HCT116 (cell line): Measurements from ENCODE around the gene CHP2. TPM values are rescaled to one million over a fixed set of nuclear protein-coding genes. Genes with fewer than 3 reads are reported as not detected.

Experiments used
- ATAC-seq: fragments of 200-7000 bp; cut with Tn5 transposase; 2 replicates; pipeline ENCODE4 v1.9.1; 2020; ENCODE audit warnings: mild to moderate bottlenecking, moderate library complexity
- BruUV-seq: library from RNA; stranded (reverse); fragments of 400-500 nt; replicated peaks from 2 replicates; lab custom pipeline; 2021; lab: Mats Ljungman, UMichigan
- CTCF ChIA-PET: fragments of 300-600 bp; sonication (Branson Sonifier 250); formaldehyde crosslinking; loops from one replicate; lab custom pipeline; 2021; ENCODE audit warnings: antibody characterized with exemption; lab: Charles Lee
- POLR2A ChIA-PET: fragments of 300-600, 350-600 bp; sonication (Branson Sonifier 250); formaldehyde crosslinking; loops from one replicate; lab custom pipeline; 2021; ENCODE audit warnings: antibody characterized with exemption; lab: Charles Lee
- RAD21 ChIA-PET, 2 experiments: fragments of 300-600 bp; sonication (Branson Sonifier 250); formaldehyde crosslinking; loops; one replicate each; lab custom pipeline; 2023; ENCODE audit warnings: low total read pairs in 2 of 2; ENCODE audit not compliant: uncharacterized antibody in 2 of 2, unreplicated experiment in 2 of 2, low non-redundant PET in 1 of 2; lab: Charles Lee
- DNase-seq: peaks from one replicate; pipeline ENCODE4 v3.0.0-alpha.2; 2010; ENCODE audit warnings: low read depth, low spot score
- H2AFZ ChIP-seq: fragments of 200-600 bp; shearing (Covaris generic), sonication (generic); 2 replicates; pipeline ENCODE4 v1.6.1; 2017; ENCODE audit warnings: low read depth, mixed run types, mixed read lengths, antibody characterized with exemption, low read length; ENCODE audit not compliant: poor library complexity, severe bottlenecking
- H3K27ac ChIP-seq: 2 replicates; pipeline ENCODE4 v1.5.1; 2012; ENCODE audit warnings: low read depth, low read length
- H3K27me3 ChIP-seq: fragments of 200-600 bp; sonication (generic); 2 replicates; pipeline ENCODE4 v1.6.1; 2016; ENCODE audit warnings: mixed run types, low read length, mixed read lengths; ENCODE audit not compliant: insufficient read depth
- H3K36me3 ChIP-seq, 2 experiments: fragments of 200-500 bp in 1 of 2; fragments of 200-600 bp in 1 of 2; sonication (Bioruptor generic) in 1 of 2; sonication (generic) in 1 of 2; 2 replicates each; pipeline versions ENCODE4 v1.5.1 to v1.6.1; 2014 to 2016; ENCODE audit warnings: low read length in 2 of 2, inconsistent platforms in 1 of 2, mixed read lengths in 1 of 2, mixed run types in 1 of 2; ENCODE audit not compliant: insufficient read depth in 2 of 2, control insufficient read depth in 1 of 2
- H3K4me1 ChIP-seq, 2 experiments: fragments of 200-600 bp in 1 of 2; sonication (generic) in 1 of 2; 2 replicates each; pipeline versions ENCODE4 v1.5.1 to v1.6.1; 2012 to 2017; ENCODE audit warnings: low read length in 2 of 2, inconsistent platforms in 1 of 2, mild to moderate bottlenecking in 1 of 2, mixed read lengths in 1 of 2, mixed run types in 1 of 2, moderate library complexity in 1 of 2; ENCODE audit not compliant: insufficient read depth in 2 of 2, control insufficient read depth in 1 of 2
- H3K4me2 ChIP-seq: fragments of 200-600 bp; sonication (generic); 2 replicates; pipeline ENCODE4 v1.6.1; 2017; ENCODE audit warnings: mixed run types, low read length, mixed read lengths
- H3K4me3 ChIP-seq, 2 experiments: fragments of 200-600 bp in 1 of 2; sonication (generic) in 1 of 2; replicated peaks in 1 of 2; 2 replicates each; pipeline ENCODE4 v1.5.1; 2011 to 2016; ENCODE audit warnings: low read length in 2 of 2, control low read depth in 1 of 2, low read depth in 1 of 2, mild to moderate bottlenecking in 1 of 2, mixed read lengths in 1 of 2, mixed run types in 1 of 2
- H3K79me2 ChIP-seq: fragments of 200-600 bp; sonication (generic); 2 replicates; pipeline ENCODE4 v1.6.1; 2017; ENCODE audit warnings: mild to moderate bottlenecking, mixed run types, low read length, moderate library complexity, mixed read lengths; ENCODE audit not compliant: insufficient read depth
- H3K9ac ChIP-seq: fragments of 200-600 bp; sonication (generic); 2 replicates; pipeline ENCODE4 v1.6.1; 2016; ENCODE audit warnings: low read length, mixed read lengths
- H3K9me2 ChIP-seq: fragments of 200-600 bp; sonication (generic), shearing (Covaris generic); 2 replicates; pipeline ENCODE4 v1.6.1; 2017; ENCODE audit warnings: mixed run types, mild to moderate bottlenecking, moderate library complexity; ENCODE audit not compliant: insufficient read depth
- H3K9me3 ChIP-seq, 2 experiments: fragments of 200-500 bp in 1 of 2; fragments of 200-600 bp in 1 of 2; sonication (Bioruptor generic) in 1 of 2; sonication (generic) in 1 of 2; 2 replicates each; pipeline ENCODE4 v1.6.1; 2014 to 2017; ENCODE audit warnings: low read length in 2 of 2, mixed read lengths in 2 of 2, inconsistent platforms in 1 of 2, low read depth in 1 of 2, mild to moderate bottlenecking in 1 of 2, mixed run types in 1 of 2, moderate library complexity in 1 of 2; ENCODE audit not compliant: control insufficient read depth in 1 of 2, insufficient read depth in 1 of 2
- H4K20me1 ChIP-seq: fragments of 200-600 bp; sonication (generic), shearing (Covaris generic); 2 replicates; pipeline ENCODE4 v1.6.1; 2017; ENCODE audit warnings: mixed run types, mild to moderate bottlenecking, moderate library complexity; ENCODE audit not compliant: insufficient read depth
- CEBPB ChIP-seq: IDR thresholded peaks from 2 replicates; pipeline ENCODE4 v1.6.1; 2012; ENCODE audit warnings: low read depth
- EGR1 ChIP-seq: IDR thresholded peaks from 2 replicates; pipeline ENCODE4 v1.6.1; 2012; ENCODE audit warnings: low read depth
- EZH2phosphoT487 ChIP-seq: fragments of 200-600 bp; IDR thresholded peaks from 2 replicates; pipeline ENCODE4 v1.6.1; 2018; ENCODE audit warnings: antibody characterized with exemption, borderline replicate concordance
- POLR2A ChIP-seq: IDR thresholded peaks from 2 replicates; pipeline ENCODE4 v1.7.0; 2011; ENCODE audit warnings: borderline replicate concordance; ENCODE audit not compliant: insufficient read depth, insufficient read length; ENCODE audit errors: extremely low read depth
- SP1 ChIP-seq: IDR thresholded peaks from 2 replicates; pipeline ENCODE4 v1.6.1; 2012; ENCODE audit warnings: low read depth
- SRF ChIP-seq: IDR thresholded peaks from 2 replicates; pipeline ENCODE4 v1.6.1; 2012; ENCODE audit warnings: low read depth
- intact Hi-C: fragments of 100-400 bp; cut with micrococcal nuclease; formaldehyde crosslinking; loops from 2 replicates; pipeline ENCODE4 v1.10.0; 2022
- total RNA-seq: library from RNA; stranded (reverse); gene quantifications from one replicate; pipeline ENCODE4 v1.2.1, GENCODE V29; 2021; ENCODE audit not compliant: unreplicated experiment
- TF ChIP-seq, protein P1 (sequence below): IDR thresholded peaks from 2 replicates; pipeline ENCODE4 v1.6.1; 2012
- TF ChIP-seq, protein P2 (sequence below): IDR thresholded peaks from 2 replicates; pipeline ENCODE4 v1.6.1; 2012
- TF ChIP-seq, protein P3 (sequence below): IDR thresholded peaks from 2 replicates; pipeline ENCODE4 v1.6.1; 2012; ENCODE audit warnings: low read depth

The CHP2 gene
- total RNA-seq, 1 experiment from 2014 or later = not detected

DNA sequence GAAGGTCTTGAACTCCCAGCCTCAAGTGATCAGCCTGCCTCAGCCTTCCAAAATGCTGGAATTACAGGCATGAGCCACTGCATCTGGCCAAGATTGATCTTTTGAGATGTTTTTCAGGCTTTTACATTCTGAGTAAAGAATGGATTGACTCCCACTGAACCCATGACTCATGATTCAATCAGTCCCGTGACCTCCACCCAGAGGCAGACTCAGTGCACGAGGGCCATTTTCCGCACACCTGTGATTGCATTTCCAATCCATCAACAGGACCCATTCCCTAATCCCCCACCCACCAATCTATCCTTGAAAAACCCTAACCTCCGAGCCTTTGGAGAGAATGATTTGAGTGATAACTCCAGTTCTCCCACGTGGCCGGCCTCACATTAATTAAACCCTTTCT lies 40.6 kb downstream of the CHP2 start:
- Histone ChIP-seq H3K9me2 (no peaks in the 10 kb centered on the region), H3K27ac (no peak overlapping the region), H3K4me1 (no peaks in the 10 kb centered on the region), H3K27me3 (no peaks in the 10 kb centered on the region), H3K4me3 (no peak overlapping the region), H2AFZ (no peak overlapping the region), H3K9ac (no peak overlapping the region), H4K20me1 (no peaks in the 10 kb centered on the region), H3K36me3 (no peaks in the 10 kb centered on the region), H3K79me2 (no peaks in the 10 kb centered on the region), H3K9me3 (no peaks in the 10 kb centered on the region), H3K4me2 (no peak overlapping the region)
- POLR2A ChIA-PET = no interaction called here
- RAD21 ChIA-PET = no interaction called here
- CTCF ChIA-PET = no interaction called here
- ATAC-seq (no peak), DNase-seq (no peak)
- intact Hi-C loops = no loop called here
- TF ChIP-seq CEBPB (no peak), EGR1 (no peak), SRF (no peak), SP1 (no peak), POLR2A (no peak), EZH2phosphoT487 (no peak)
- TF ChIP-seq, protein P1, sequence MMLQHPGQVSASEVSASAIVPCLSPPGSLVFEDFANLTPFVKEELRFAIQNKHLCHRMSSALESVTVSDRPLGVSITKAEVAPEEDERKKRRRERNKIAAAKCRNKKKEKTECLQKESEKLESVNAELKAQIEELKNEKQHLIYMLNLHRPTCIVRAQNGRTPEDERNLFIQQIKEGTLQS = no peak
- TF ChIP-seq, protein P2, sequence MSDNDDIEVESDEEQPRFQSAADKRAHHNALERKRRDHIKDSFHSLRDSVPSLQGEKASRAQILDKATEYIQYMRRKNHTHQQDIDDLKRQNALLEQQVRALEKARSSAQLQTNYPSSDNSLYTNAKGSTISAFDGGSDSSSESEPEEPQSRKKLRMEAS = no peak
- TF ChIP-seq, protein P3, sequence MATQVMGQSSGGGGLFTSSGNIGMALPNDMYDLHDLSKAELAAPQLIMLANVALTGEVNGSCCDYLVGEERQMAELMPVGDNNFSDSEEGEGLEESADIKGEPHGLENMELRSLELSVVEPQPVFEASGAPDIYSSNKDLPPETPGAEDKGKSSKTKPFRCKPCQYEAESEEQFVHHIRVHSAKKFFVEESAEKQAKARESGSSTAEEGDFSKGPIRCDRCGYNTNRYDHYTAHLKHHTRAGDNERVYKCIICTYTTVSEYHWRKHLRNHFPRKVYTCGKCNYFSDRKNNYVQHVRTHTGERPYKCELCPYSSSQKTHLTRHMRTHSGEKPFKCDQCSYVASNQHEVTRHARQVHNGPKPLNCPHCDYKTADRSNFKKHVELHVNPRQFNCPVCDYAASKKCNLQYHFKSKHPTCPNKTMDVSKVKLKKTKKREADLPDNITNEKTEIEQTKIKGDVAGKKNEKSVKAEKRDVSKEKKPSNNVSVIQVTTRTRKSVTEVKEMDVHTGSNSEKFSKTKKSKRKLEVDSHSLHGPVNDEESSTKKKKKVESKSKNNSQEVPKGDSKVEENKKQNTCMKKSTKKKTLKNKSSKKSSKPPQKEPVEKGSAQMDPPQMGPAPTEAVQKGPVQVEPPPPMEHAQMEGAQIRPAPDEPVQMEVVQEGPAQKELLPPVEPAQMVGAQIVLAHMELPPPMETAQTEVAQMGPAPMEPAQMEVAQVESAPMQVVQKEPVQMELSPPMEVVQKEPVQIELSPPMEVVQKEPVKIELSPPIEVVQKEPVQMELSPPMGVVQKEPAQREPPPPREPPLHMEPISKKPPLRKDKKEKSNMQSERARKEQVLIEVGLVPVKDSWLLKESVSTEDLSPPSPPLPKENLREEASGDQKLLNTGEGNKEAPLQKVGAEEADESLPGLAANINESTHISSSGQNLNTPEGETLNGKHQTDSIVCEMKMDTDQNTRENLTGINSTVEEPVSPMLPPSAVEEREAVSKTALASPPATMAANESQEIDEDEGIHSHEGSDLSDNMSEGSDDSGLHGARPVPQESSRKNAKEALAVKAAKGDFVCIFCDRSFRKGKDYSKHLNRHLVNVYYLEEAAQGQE = no peak
- TF ChIP-seq, all 23 proteins: peak for 0
- no TSS peak for BruUV-seq
